Stimulated activated CD8-positive, alpha-beta memory T cell treated with anti-CD3 and anti-CD28 coated beads, Interleukin-4, amount 100 ng/mL, for 24 hours (primary cell): Measurements from ENCODE around the gene ADGRG3.

Source experiments
- DNase-seq: peaks from one replicate; pipeline ENCODE4 v3.0.0-alpha.2; 2020; ENCODE audit warnings: low read depth

Gene ADGRG3

GRCh38 chr16:57646388-57647039, 21.6 kb upstream of the ADGRG3 start:
- DNase-seq, result no peak

- DNase-seq, result no peak
Measured at GRCh38 chr16:57647136-57647875, 20.8 kb upstream of the ADGRG3 start.

- no peak for DNase-seq
Measured at GRCh38 chr16:57648125-57648524, 20.0 kb upstream of the ADGRG3 start.

- peak; percentile 72 for DNase-seq
Measured at GRCh38 chr16:57648581-57649442, 19.3 kb upstream of the ADGRG3 start.

GRCh38 chr16:57649443-57649751, 18.7 kb upstream of the ADGRG3 start:
- DNase-seq, result no peak

- DNase-seq, result no peak
Measured at GRCh38 chr16:57649846-57650245, 18.3 kb upstream of the ADGRG3 start.

GRCh38 chr16:57651344-57652333, 16.5 kb upstream of the ADGRG3 start:
- DNase-seq, result no peak

GRCh38 chr16:57652695-57653471, 15.2 kb upstream of the ADGRG3 start:
- DNase-seq, result no peak

- no peak for DNase-seq
Measured at GRCh38 chr16:57653936-57654335, 14.2 kb upstream of the ADGRG3 start.

GRCh38 chr16:57656342-57656955, 11.7 kb upstream of the ADGRG3 start:
- no peak for DNase-seq

GRCh38 chr16:57657228-57657627, 10.9 kb upstream of the ADGRG3 start:
- DNase-seq, result no peak

- DNase-seq, result no peak
Measured at GRCh38 chr16:57658130-57658877, 9.8 kb upstream of the ADGRG3 start.

- DNase-seq, result no peak
Measured at GRCh38 chr16:57658878-57659674, 9.0 kb upstream of the ADGRG3 start.

- DNase-seq, result no peak
Measured at GRCh38 chr16:57660715-57661463, 7.2 kb upstream of the ADGRG3 start.

GRCh38 chr16:57661510-57661909, 6.6 kb upstream of the ADGRG3 start:
- no peak for DNase-seq

- DNase-seq, result no peak
Measured at GRCh38 chr16:57661936-57662906, 5.9 kb upstream of the ADGRG3 start.

GRCh38 chr16:57663436-57663835, 4.7 kb upstream of the ADGRG3 start:
- no peak for DNase-seq
